Central memory CD8-positive, alpha-beta T cell (primary cell): Measurements from ENCODE around the gene SMARCE1.

Experiments used
- ATAC-seq: fragments of 150-1000 bp; cut with Tn5 transposase; replicated peaks from 2 replicates; pipeline ENCODE4 v1.10.0; 2022; ENCODE audit warnings: mild to moderate bottlenecking, moderate FRiP score, moderate number of reproducible peaks; ENCODE audit not compliant: poor library complexity, severe bottlenecking; ENCODE audit errors: extremely low read depth
- DNase-seq, 2 donors: peaks; one replicate each; pipeline ENCODE4 v3.0.0; 2021; ENCODE audit warnings: low spot score in 2 of 2
- H3K27ac Mint-ChIP-seq: one replicate; pipeline ENCODE4 v1.8.0; 2022; ENCODE audit warnings: low read depth, mild to moderate bottlenecking, moderate library complexity, mixed read lengths
- H3K27me3 Mint-ChIP-seq: one replicate; pipeline ENCODE4 v1.8.0; 2022; ENCODE audit warnings: mixed read lengths
- H3K36me3 Mint-ChIP-seq: one replicate; pipeline ENCODE4 v1.8.0; 2022; ENCODE audit warnings: mild to moderate bottlenecking, moderate library complexity, mixed read lengths; ENCODE audit not compliant: insufficient read depth
- H3K4me1 Mint-ChIP-seq: one replicate; pipeline ENCODE4 v1.8.0; 2022; ENCODE audit warnings: mixed read lengths
- H3K4me3 Mint-ChIP-seq: one replicate; pipeline ENCODE4 v1.8.0; 2022; ENCODE audit warnings: mild to moderate bottlenecking, moderate library complexity, mixed read lengths
- H3K9me3 Mint-ChIP-seq: one replicate; pipeline ENCODE4 v1.8.0; 2022; ENCODE audit warnings: mixed read lengths

SMARCE1 gene

GRCh38 chr17:40614431-40615067 is 33.1 kb downstream of the SMARCE1 start:
- Mint-ChIP-seq H3K36me3 (peaks cover 12% of the 10 kb centered on the region), H3K27ac (peak overlapping the region; percentile 59), H3K4me3 (peak overlapping the region; percentile 20), H3K27me3 (no peaks in the 10 kb centered on the region), H3K9me3 (no peaks in the 10 kb centered on the region), H3K4me1 (peaks cover 56% of the 10 kb centered on the region)
- ATAC-seq (no peak), DNase-seq (no peak)

DNA sequence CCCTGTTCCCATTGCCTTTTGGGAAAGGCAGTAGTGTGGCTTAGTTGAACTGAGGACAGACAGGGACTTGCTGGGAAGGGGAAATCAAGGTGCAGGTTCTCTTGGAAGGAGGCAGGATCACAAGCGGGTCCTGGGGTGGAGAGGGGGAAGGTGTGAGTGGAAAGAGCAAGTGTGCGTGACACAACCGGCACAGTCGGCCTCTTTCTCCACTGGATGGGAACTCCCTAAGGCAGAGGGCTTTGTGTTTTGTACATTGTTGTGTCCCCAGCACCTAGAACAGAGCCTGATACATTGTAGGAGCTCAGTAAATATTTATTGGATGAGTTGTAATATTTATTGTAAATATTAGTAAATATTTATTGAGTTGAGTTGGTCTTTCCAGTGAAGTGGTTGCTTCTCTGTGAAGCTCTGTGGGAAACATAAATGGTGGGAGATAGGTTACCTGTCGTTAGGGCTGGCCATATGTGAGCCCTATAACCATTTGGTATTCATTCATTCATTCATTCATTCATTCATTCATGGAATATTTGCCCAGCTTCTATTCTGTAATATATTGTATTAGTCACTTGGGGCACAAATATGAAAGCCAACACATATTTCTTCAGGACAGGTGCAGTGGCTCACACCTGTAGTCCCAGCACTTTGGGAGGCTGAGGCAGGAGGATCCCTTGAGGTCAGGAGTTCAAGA is 34.0 kb downstream of the SMARCE1 start:
- H3K27ac Mint-ChIP-seq, result peak overlapping the region; percentile 96

GRCh38 chr17:40612599-40613244 is 34.9 kb downstream of the SMARCE1 start:
- Mint-ChIP-seq H3K27me3 (no peaks in the 10 kb centered on the region), H3K4me3 (peak overlapping the region; percentile 75), H3K36me3 (peaks cover 16% of the 10 kb centered on the region), H3K4me1 (peaks cover 74% of the 10 kb centered on the region), H3K27ac (peak overlapping the region; percentile 96), H3K9me3 (no peaks in the 10 kb centered on the region)
- peak; percentile 63 to 81 for DNase-seq
- peak; percentile 46 for ATAC-seq

More for the DNA sequence above, 34.0 kb downstream of the SMARCE1 start:
- DNase-seq (no peak), ATAC-seq (no peak)
- Mint-ChIP-seq H3K9me3 (no peaks in the 10 kb centered on the region), H3K36me3 (peaks cover 10% of the 10 kb centered on the region), H3K27me3 (no peaks in the 10 kb centered on the region), H3K4me3 (peak overlapping the region; percentile 75), H3K4me1 (peaks cover 65% of the 10 kb centered on the region)

- Mint-ChIP-seq H3K4me1 (peaks cover 80% of the 10 kb centered on the region), H3K27me3 (no peaks in the 10 kb centered on the region), H3K4me3 (peak overlapping the region; percentile 29), H3K27ac (peak overlapping the region; percentile 96), H3K36me3 (peaks cover 18% of the 10 kb centered on the region), H3K9me3 (no peaks in the 10 kb centered on the region)
- DNase-seq (no peak), ATAC-seq (no peak)
These were observed 35.7 kb downstream of the SMARCE1 start for GRCh38 chr17:40611840-40612474.

GRCh38 chr17:40610359-40610758 is 37.3 kb downstream of the SMARCE1 start:
- peak overlapping the region; percentile 96 for H3K27ac Mint-ChIP-seq
- ATAC-seq (no peak), DNase-seq (no peak)
- H3K36me3 Mint-ChIP-seq, result peaks cover 21% of the 10 kb centered on the region
- H3K4me3 Mint-ChIP-seq, result peak overlapping the region; percentile 29
- peaks cover 85% of the 10 kb centered on the region for H3K4me1 Mint-ChIP-seq
- H3K9me3 Mint-ChIP-seq, result no peaks in the 10 kb centered on the region
- H3K27me3 Mint-ChIP-seq, result no peaks in the 10 kb centered on the region

DNA sequence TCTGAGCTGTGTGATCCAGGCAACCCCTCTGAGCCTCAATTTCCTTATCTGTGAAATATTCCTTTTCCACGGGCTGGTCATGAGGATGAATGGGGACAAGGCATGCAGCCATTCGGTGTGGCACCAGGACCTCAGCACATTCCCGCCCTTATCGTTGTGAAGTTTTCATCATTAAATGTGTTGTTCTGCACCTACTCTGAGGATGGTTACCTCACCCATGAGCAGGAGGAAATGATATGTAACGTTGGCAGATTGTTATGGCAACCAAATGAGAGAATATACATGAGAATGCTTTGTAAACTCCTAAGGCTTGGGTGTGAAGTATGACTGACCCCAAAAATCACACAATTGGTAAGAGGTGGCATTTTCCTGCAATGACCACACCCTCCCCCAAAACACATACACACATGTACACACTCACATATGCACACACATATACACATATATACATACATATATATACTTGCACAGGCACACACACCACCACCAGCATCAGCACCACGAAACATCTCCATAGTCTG is 39.5 kb downstream of the SMARCE1 start:
- peaks cover 19% of the 10 kb centered on the region for H3K36me3 Mint-ChIP-seq
- H3K4me1 Mint-ChIP-seq, result peaks cover 86% of the 10 kb centered on the region
- peak; percentile 89 for ATAC-seq

GRCh38 chr17:40607641-40608040 is 40.0 kb downstream of the SMARCE1 start:
- peak; percentile 45 to 64 for DNase-seq
- peak; percentile 70 for ATAC-seq
- peak overlapping the region; percentile 96 for H3K27ac Mint-ChIP-seq
- H3K4me3 Mint-ChIP-seq, result peak overlapping the region; percentile 78
- no peaks in the 10 kb centered on the region for H3K27me3 Mint-ChIP-seq
- peaks cover 86% of the 10 kb centered on the region for H3K4me1 Mint-ChIP-seq
- no peaks in the 10 kb centered on the region for H3K9me3 Mint-ChIP-seq
- H3K36me3 Mint-ChIP-seq, result peaks cover 20% of the 10 kb centered on the region

More for the DNA sequence above, 39.5 kb downstream of the SMARCE1 start:
- Mint-ChIP-seq H3K4me3 (peak overlapping the region; percentile 78), H3K27me3 (no peaks in the 10 kb centered on the region), H3K9me3 (no peaks in the 10 kb centered on the region), H3K27ac (peak overlapping the region; percentile 96)
- DNase-seq, result peak in 1 of 2 donors; percentile 74

GRCh38 chr17:40606548-40607353 is 40.9 kb downstream of the SMARCE1 start:
- no peaks in the 10 kb centered on the region for H3K27me3 Mint-ChIP-seq
- H3K27ac Mint-ChIP-seq, result peak overlapping the region; percentile 96
- DNase-seq (no peak), ATAC-seq (no peak)
- H3K9me3 Mint-ChIP-seq, result no peaks in the 10 kb centered on the region
- peaks cover 20% of the 10 kb centered on the region for H3K36me3 Mint-ChIP-seq
- H3K4me1 Mint-ChIP-seq, result peaks cover 87% of the 10 kb centered on the region
- H3K4me3 Mint-ChIP-seq, result peak overlapping the region; percentile 78

- ATAC-seq (peak; percentile 10), DNase-seq (peak in 1 of 2 donors; percentile 56)
- peaks cover 84% of the 10 kb centered on the region for H3K4me1 Mint-ChIP-seq
- H3K27ac Mint-ChIP-seq, result peak overlapping the region; percentile 93
- no peaks in the 10 kb centered on the region for H3K27me3 Mint-ChIP-seq
- H3K36me3 Mint-ChIP-seq, result peaks cover 20% of the 10 kb centered on the region
- H3K4me3 Mint-ChIP-seq, result peak overlapping the region; percentile 59
- H3K9me3 Mint-ChIP-seq, result no peaks in the 10 kb centered on the region
These were observed 42.3 kb downstream of the SMARCE1 start for GRCh38 chr17:40605306-40605705.

GRCh38 chr17:40604327-40605080 is 43.1 kb downstream of the SMARCE1 start:
- ATAC-seq (no peak), DNase-seq (no peak)
- peak overlapping the region; percentile 93 for H3K27ac Mint-ChIP-seq
- peaks cover 83% of the 10 kb centered on the region for H3K4me1 Mint-ChIP-seq
- no peaks in the 10 kb centered on the region for H3K9me3 Mint-ChIP-seq
- peak overlapping the region; percentile 59 for H3K4me3 Mint-ChIP-seq
- no peaks in the 10 kb centered on the region for H3K27me3 Mint-ChIP-seq
- peaks cover 20% of the 10 kb centered on the region for H3K36me3 Mint-ChIP-seq
